Left cardiac atrium (tissue), 4 donors: Measurements from ENCODE around the gene OR14A2. TPM values are rescaled to one million over a fixed set of nuclear protein-coding genes. Genes with fewer than 3 reads are reported as not detected.
"Not testable (repeated sequence)": the region's sequence is repeated elsewhere in the genome, so short reads cannot be mapped to it uniquely, and the experiment has no call there.

Experiments used
- ATAC-seq, 2 donors: fragments of 200-7000 bp; cut with Tn5 transposase; one replicate each; pipeline ENCODE4 v1.9.1; 2020; ENCODE audit warnings: mild to moderate bottlenecking in 2 of 2, moderate library complexity in 2 of 2
- DNase-seq: peaks from one replicate; pipeline ENCODE4 v3.0.0-alpha.2; 2020
- intact Hi-C, 2 donors: fragments of 100-400 bp; cut with DNase I; formaldehyde crosslinking; loops; one replicate each; pipeline versions ENCODE4 v1.14.1 to v1.15.1; 2022 to 2023
- long read RNA-seq: library from polyadenylated mRNA; unstranded; transcript quantifications from one replicate; pipeline ENCODE4 v2.0.0, GENCODE V29; 2021
- total RNA-seq, 2 donors: library from RNA; stranded (reverse); fragmentation: NEBNext Ultra II Directional; extraction: Animal tissue kit (Norgen Biotek cat#: 25700); gene quantifications; one replicate each; pipeline ENCODE4 v1.2.1, GENCODE V29; 2021
- donor health status: DM: no; HTN: yes; CAD: no.
- donor health status: DM: no; HTN: yes; CAD: no; lungs with severe emphysema.
- donor health status: DM: yes; HTN: yes; CAD: no.
- donor health status: Dilated cardiomyopathy.

OR14A2 gene
- total RNA-seq, result not detected
- long read RNA-seq, result 0 reads

DNA sequence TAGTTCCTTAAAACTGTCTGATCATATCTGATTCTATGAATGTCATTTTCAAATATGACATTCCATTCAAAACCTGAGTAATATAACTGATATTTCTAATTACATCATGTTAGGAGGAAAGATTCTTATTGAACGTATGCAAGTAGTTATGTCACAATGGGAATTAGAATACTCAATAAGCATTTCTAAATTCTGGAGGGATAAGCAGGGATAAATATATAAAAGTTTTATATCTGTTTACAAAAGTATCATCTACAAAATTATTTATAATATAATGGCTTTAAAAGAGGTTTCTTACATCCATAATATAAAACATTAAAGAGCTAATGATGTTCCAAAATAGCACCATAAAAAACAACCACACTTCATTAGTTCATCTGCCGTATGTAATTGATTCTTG lies at the start of gene OR14A2:
OR14A2 (minus strand) TSS at position 101 of the 400 bp plus-strand sequence.
- no peak for ATAC-seq
- intact Hi-C loops, result no loop called here

DNA sequence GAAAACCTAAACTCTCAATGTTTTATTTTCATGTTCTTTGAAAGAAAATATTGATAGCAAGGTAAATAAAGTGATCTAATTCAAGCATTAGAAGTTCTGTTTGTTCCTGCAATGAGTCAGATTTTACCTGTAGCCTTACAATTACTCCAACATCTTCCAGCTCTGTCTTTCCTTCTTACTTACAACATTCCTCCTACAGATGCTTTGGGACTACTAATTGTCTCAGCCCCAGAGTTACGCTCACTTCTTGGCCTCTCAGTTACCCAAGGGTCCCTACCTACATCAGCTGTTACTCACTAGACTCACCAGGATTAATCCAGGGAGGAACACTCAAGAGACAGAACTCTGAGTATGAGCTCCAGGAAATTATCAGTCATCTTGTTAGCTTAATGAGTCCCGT lies 49.6 kb upstream of the OR14A2 start:
- intact Hi-C loops, result no loop called here
- DNase-seq (no peak), ATAC-seq (no peak)

More for the DNA sequence above, at the start of gene OR14A2:
- DNase-seq, result no peak

DNA sequence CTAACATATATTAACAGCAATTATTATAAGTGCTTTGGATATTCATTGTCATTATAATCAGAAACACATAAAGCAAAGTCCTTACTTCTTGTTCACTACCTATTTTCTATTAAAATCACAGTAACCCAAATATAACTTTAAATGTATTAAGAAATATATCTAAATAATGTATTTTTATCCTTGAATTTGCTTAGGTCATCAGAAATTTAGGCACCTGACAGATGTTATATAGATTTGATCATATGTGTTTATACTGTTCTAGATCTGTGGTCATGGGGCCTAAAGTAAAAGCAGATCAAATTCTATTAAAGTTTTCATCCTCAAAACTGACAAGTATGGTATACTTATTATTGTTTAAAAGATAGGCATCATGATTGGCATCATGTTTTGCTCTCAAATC lies 21.7 kb upstream of the OR14A2 start:
- ATAC-seq (no peak), DNase-seq (no peak)
- intact Hi-C loops, result no loop called here

DNA sequence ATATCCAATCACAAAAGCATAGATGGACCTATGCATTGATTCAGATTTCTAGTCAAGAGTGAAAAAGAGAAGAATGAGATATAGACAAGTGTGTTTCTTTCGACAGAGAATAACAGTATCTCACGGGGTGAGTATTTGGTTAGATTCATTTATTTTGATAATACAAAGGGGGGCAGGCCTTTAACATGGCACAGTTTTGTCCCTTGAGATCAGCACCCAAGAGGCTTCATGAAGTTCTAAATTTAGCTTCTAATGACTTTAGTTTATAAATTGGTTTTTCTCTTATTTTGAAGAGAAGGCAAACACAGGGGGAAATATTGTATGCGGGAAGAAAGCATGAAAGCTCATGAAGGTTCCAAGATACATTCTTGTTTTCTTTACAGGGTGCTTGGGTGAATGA lies 12.5 kb upstream of the OR14A2 start, which contains the start of gene OR1C1:
OR1C1 (minus strand) TSS at position 101 of the 400 bp plus-strand sequence. CDS start 2,150 bp downstream, outside the sequence.
- intact Hi-C loops, result no loop called here
- ATAC-seq (no peak), DNase-seq (no peak)

DNA sequence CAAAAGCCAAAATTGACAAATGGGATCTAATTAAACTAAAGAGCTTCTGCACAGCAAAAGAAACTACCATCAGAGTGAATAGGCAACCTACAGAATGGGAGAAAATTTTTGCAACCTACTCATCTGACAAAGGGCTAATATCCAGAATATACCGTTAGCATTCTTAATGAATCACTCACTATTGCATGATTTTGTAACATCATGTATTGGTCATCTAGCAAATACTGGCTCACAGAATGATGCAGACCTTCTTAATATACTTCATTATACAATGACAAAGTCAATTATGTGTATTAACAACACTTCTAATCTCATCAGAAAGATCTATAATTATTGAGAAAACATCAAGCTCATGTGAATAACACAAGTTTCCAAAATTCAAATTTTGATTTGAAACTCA lies 6.4 kb upstream of the OR14A2 start:
- DNase-seq, intact Hi-C loops, ATAC-seq: not testable (repeated sequence)

DNA sequence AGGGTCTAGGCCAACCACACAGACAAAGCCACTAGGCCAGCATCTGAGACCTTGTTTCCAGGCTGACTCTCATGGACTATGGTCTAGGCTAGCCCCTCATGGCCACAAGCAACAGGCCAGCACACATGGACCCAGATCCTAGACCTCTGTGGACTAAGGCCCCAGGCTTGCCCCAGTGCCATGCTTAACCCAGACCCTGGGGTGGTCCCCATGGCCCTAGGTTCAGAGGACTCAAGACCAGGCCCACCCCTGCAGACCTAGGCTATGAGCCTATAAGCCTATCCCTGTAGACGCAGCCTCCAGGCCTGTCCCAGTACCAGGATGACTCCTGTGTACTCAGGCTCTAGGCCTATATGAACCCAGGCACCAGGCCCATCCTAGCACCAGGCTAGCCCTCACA lies 1.9 kb upstream of the OR14A2 start:
- ATAC-seq, result no peak
- no peak for DNase-seq
- intact Hi-C loops, result no loop called here

DNA sequence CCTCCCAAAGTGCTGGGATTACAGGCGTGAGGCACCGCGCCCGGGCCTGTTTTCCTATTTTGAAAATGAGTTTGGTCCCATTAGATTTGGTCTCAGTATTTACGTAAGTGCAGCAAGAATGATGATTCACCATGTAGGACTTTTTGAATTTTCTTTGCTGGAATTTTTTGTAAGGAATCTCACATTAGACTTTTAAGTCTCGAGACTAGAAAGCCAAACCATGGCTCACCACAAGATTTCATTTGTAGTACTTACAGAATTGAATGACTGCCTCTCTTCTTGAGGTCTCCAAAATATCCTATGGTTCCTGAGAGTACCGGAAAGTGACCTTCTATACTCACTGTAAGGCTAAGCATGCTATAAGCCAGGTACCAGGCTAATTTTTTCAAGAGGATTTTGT lies 325 bp downstream of the OR14A2 start:
- intact Hi-C loops, result no loop called here
- DNase-seq, result no peak
- ATAC-seq, result no peak

DNA sequence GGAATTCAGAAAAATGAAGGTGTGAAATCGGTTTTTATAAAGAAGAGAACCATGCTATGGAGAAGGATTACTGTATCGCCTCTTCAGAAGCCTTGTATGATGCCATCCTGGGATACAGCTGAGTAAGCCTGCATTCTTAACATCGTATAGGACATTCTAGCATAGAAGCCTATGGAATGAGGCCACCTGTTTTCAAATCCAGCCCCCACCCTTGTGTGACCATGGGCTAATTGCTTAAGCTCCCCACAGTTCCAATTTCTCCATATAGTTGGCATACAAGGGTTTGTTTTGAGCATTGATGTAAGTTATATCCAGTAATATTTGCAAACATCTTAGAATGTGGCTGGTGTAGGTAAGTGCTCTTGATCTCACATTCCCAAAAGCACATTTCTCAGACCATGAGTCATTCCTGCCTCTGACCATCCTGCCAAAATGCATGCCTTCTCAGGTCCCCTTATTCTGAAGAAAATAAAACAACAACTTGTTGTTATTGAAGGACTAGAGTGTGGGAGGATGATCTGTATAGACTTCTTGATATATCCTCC lies 1.5 kb downstream of the OR14A2 start:
- DNase-seq (no peak), ATAC-seq (peak in 1 of 2 donors; percentile 25)
- intact Hi-C loops, result no loop called here

DNA sequence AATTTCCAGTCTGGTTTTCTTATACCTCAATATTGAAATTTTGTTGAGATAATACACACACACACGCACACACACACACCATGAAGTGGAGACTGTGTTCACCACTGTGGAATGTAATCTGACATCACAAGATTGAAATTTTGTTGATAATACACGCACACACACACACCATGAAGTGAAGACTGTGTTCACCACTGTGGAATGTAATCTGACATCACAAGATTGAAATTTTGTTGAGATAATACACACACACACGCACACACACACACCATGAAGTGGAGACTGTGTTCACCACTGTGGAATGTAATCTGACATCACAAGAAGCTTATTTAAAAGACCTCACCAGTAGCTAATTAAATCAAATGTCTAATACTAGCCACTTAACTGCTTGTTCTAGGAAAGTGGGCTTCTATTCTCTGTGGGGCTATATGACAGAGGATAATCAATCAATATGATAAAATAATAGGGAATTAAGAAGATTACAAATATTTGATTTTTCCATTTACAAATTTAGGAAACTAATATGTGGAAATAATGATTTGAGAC lies 5.7 kb downstream of the OR14A2 start:
- intact Hi-C loops, DNase-seq: not testable (repeated sequence)
- ATAC-seq, result peak in 1 of 2 donors; percentile 22

DNA sequence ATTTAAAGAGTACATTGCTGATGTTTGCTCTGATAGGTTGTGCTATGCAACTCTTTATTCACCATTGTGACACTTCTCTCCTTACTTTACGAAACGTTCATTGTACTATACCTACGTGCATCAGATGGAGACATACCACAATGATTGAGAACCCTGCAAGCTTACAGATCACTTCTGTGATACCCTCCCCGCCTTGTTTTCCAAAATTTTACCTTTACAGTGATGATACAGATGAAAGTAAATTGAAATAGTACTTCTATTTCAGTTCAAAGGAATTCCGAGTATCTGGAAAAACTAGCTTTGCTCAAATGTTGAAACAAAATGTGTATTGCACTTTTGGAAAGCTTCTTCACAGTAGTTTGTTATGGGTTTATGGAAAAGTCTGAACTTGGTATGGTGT lies 6.2 kb downstream of the OR14A2 start:
- ATAC-seq (no peak), DNase-seq (no peak)
- intact Hi-C loops, result no loop called here

DNA sequence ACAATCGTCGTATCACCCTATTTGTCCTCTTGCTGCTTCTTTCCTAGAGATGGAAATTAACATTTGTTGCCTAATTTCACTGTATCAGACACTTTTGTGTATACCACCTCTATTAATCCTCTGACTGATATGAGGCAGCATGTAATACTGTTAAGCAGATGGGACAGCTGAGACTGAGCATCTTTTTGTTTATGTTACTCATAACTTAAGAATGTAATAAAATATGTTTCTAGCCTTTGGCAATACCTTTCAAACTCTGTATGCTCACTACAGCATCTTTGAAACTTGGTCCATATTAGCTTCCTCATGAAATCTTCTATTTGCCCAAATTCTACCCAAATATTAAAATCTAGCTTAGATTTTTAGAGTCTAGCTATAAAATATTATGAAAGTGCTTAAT lies 7.2 kb downstream of the OR14A2 start:
- intact Hi-C loops, result no loop called here
- no peak for DNase-seq
- no peak for ATAC-seq

DNA sequence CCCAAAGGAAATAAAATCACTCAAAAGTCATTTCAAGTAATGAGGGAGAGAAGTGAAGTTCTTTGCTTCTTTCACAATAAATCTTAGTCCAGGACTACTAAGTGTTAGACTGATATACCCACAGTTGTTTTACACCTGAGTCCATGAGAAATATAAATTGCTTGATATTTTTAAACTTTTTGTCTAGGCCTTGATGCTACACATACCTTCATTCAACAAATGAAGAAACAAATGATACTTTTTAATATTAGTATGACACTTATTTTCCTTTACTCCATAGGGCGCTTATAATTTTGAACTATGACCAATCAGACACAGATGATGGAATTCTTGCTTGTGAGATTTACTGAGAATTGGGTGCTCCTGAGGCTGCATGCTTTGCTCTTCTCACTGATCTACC lies 9.6 kb downstream of the OR14A2 start, which contains the start of gene OR14K1:
OR14K1 (plus strand) TSS at position 301 of the 400 bp plus-strand sequence; CDS start at position 301, 0 bp downstream.
- intact Hi-C loops, result no loop called here
- ATAC-seq, result no peak

DNA sequence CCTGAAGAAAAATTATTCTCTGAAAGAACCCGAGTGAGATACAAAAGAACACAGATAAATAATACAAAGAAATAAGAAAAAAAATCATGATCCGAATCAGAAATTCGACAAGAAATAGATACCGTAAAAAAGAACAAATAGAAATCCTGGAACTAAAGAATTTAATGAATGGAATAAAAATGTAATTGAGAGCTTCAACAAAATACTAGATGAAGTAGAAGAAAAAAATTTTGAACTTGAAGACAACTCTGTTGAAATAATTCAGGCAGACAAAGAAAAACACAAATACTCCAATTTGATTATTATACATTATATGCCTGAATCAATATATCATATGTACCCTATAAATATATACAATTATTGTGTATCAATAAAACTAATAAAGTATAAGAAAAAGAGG lies 26.7 kb downstream of the OR14A2 start:
- no peak for DNase-seq
- intact Hi-C loops, result no loop called here
- ATAC-seq, result no peak

More for the DNA sequence above, 9.6 kb downstream of the OR14A2 start, which contains the start of gene OR14K1:
- no peak for DNase-seq

DNA sequence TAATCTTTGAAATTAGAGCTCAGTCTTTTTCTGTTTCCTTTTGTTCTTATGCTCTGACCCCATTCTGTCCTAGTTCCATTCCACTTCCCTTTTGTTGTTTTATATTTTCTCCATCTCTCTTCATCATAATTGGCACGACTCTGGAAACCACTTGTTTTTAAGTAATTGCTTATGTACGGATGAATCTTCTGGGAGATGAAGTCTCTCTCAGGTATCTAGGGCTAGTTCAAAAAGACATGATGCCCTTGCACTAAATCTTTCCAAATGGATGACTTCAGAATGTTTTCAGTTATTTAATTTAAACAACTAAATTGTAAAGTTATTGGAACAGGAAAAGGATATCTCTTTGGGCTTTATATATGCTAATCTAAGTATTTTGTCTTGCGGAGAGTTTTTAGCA lies 31.4 kb downstream of the OR14A2 start, which contains the start of gene OR6F1:
OR6F1 (minus strand) TSS at position 101 of the 400 bp plus-strand sequence. CDS start 3,891 bp downstream, outside the sequence.
- no peak for DNase-seq
- ATAC-seq, result no peak
- intact Hi-C loops, result no loop called here

DNA sequence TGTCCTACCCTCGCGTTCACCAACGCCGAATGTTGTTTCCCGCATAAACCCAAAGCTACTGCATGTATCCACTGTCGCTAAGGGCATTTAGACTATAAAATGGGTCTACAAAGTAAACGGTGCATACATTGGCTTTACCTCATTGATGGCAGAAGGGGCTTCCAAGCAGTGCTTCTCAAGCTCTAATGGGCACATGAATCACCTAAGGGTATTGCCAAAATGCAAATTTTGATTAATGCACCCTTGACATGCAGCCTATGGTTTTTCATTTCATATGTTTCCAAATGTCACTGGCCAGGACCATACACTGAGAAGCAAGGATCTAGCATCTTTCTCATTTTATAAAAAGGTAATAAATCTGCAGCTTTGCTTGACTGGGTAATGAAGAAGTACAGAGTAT lies 34.2 kb downstream of the OR14A2 start:
- DNase-seq, result no peak
- no peak for ATAC-seq
- intact Hi-C loops, result no loop called here

DNA sequence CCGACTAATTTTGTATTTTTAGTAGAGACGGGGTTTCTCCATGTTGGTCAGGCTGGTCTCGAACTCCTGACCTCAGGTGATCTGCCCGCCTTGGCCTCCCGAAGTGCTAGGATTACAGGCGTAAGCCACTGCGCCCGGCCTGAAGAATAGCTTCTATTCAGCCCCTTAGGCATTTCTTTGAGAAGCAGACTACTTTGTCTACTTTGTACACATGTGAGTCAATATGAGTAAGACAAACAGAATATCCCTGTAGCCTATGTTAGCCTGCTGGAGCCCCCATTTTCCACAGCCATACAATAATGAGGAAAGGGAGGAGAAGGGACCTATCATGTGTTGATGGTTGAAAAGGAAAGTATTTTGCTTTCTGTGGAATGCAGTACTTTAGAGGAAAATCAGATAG lies 37.3 kb downstream of the OR14A2 start:
- DNase-seq, intact Hi-C loops, ATAC-seq: not testable (repeated sequence)

DNA sequence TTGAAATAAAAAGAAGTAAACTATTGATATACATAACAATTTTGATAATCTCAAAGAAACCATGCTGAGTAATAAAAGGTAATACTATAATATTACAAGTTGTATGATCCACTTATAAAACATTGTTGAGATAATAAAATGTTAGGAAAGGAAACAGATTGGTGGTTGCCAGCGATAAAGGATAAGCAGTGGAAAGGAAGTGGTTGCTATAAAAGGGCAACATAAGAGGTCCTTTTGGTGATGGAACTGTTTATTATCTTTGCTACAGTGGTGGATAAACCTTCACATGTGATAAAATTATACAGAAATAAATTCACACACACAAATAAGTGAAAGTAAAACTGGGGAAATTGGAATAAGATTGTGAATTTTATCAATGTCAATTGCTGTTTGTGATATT lies 46.6 kb downstream of the OR14A2 start:
- intact Hi-C loops, result no loop called here
- ATAC-seq (no peak), DNase-seq (no peak)

DNA sequence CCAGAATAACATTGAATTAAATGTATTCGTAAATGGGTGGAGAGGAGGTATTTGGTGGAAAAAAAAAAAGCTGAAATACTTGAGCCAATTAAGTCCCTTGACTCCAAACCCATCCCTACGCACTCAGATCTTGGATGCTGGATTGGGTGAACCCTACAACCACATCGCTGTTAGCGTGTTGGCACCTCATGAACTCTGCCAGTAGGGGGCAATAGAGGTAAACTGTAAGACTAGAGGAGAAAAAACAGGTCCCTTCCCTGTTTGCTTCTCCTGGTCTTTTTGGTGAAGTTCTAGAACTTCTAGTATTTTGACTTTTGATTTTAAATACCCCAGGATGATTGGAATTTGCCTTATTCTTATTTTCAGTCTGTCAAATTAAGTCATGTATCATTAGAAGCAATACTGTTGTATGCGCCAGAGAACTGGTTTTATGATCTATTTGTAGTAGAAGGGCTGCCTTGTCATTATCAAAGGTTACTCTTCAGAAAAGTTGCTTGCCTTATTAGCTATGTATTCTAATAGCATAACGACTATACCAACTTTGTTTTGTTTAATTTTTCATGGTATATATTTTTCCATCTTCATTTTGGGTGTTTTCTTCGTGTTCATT lies 66.5 kb downstream of the OR14A2 start:
- ATAC-seq (no peak), DNase-seq (peak; percentile 21)
- intact Hi-C loops, result no loop called here

DNA sequence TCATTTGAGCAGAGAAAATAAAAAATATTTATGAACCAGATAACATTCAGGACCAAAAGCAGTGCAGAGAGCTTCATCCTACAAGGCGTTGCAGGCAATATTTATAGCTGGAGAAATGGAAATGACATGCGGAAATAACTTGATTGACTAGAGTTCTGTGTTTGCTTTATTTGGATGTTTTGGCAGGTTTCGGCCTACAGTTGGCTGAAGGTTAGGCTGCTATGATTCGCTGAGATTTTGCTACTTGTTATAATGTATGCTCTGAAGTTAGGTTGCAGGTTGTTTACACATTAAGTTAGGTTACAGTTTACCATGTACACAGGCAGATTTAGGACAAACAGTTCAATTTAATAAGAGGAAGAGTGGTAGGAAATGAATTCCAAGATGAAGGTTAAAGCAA lies 67.8 kb downstream of the OR14A2 start:
- ATAC-seq (no peak), DNase-seq (no peak)
- intact Hi-C loops, result no loop called here

DNA sequence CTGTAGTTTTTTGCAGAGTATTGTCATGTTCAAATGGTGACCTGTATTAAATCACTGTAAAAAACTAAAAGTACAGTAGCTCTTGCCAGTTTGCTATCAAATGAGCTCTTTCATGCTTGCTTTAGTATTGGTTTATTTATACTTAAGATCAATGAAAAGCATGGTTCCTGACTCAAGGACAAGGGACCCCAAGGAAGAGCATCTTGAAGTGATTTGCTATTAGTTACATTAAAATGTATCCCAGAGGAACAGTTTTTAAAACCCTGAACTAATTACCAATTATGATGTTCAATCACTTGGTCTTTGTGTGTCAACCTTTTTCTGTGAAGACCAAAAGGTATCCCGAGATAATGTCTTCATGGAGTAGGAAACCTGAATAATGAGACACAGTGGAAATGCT lies 68.3 kb downstream of the OR14A2 start, which contains the start of gene OR13G1:
OR13G1 (minus strand) TSS at position 101 of the 400 bp plus-strand sequence. CDS start 6,698 bp downstream, outside the sequence.
- no peak for ATAC-seq
- no peak for DNase-seq
- intact Hi-C loops, result no loop called here
